ENCODE measurements around the gene NAT16. TPM values are rescaled to one million over a fixed set of nuclear protein-coding genes. Genes with fewer than 3 reads are reported as not detected.

NAT16 gene
- total and polyA plus RNA-seq, 2 of the 13 experiments (the other 11 are each of a cell fraction or from before 2014, with no cell fraction given) = 0.04 TPM; not detected in 1

- no peak for TF ChIP-seq ZNF780A (CRISPR knock-in tag; IDR thresholded peaks at IDR 0.05)
- TF ChIP-seq HNRNPK (IDR thresholded peaks at IDR 0.05; ENCODE audit: low read depth, low read length, poor library complexity, severe bottlenecking) = no peak
- no peak for TF ChIP-seq ZNF142 (CRISPR knock-in tag; IDR thresholded peaks at IDR 0.05)
Observed at GRCh38 chr7:101138213-101138870, 41.8 kb downstream of the NAT16 start (continued).

GRCh38 chr7:101137651-101138212, 42.4 kb downstream of the NAT16 start:
- BruUV-seq (replicated peaks) = TSS peak; percentile 78
- no peak overlapping the region for H3K9ac ChIP-seq (ENCODE audit: insufficient read depth, low read depth, low read length)
- in situ Hi-C loops (cut with HindIII; ENCODE audit: extremely low pct_ligation_motif_present, low pct_unique_long_range_greater_than_20kb) = loop anchor here (5.0 kb wide), 1 partner anchor 40 kb away; no protein-coding TSS in a partner anchor
- no peak for TF ChIP-seq TP53 (CRISPR knock-in tag; conservative IDR thresholded peaks at IDR 0.05)
- TF ChIP-seq SNRNP70 (IDR thresholded peaks at IDR 0.05; ENCODE audit: low read depth, low read length) = no peak
- TF ChIP-seq ZFX (CRISPR knock-in tag; IDR thresholded peaks at IDR 0.05; ENCODE audit: low read depth) = peak; percentile 25; the same call in 1 of the 2 replicates
- TF ChIP-seq, protein P1, sequence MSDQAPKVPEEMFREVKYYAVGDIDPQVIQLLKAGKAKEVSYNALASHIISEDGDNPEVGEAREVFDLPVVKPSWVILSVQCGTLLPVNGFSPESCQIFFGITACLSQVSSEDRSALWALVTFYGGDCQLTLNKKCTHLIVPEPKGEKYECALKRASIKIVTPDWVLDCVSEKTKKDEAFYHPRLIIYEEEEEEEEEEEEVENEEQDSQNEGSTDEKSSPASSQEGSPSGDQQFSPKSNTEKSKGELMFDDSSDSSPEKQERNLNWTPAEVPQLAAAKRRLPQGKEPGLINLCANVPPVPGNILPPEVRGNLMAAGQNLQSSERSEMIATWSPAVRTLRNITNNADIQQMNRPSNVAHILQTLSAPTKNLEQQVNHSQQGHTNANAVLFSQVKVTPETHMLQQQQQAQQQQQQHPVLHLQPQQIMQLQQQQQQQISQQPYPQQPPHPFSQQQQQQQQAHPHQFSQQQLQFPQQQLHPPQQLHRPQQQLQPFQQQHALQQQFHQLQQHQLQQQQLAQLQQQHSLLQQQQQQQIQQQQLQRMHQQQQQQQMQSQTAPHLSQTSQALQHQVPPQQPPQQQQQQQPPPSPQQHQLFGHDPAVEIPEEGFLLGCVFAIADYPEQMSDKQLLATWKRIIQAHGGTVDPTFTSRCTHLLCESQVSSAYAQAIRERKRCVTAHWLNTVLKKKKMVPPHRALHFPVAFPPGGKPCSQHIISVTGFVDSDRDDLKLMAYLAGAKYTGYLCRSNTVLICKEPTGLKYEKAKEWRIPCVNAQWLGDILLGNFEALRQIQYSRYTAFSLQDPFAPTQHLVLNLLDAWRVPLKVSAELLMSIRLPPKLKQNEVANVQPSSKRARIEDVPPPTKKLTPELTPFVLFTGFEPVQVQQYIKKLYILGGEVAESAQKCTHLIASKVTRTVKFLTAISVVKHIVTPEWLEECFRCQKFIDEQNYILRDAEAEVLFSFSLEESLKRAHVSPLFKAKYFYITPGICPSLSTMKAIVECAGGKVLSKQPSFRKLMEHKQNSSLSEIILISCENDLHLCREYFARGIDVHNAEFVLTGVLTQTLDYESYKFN (CRISPR knock-in tag; conservative IDR thresholded peaks at IDR 0.05) = peak; percentile 25; the same call in 1 of the 2 replicates
- no peak for TF ChIP-seq RBAK (CRISPR knock-in tag; IDR thresholded peaks at IDR 0.05)
- TF ChIP-seq ATAD3A (CRISPR knock-in tag; IDR thresholded peaks at IDR 0.05) = no peak
- no peak for TF ChIP-seq ZNF839 (CRISPR knock-in tag; IDR thresholded peaks at IDR 0.05; ENCODE audit: borderline replicate concordance)

More at GRCh38 chr7:101137651-101138212, 42.4 kb downstream of the NAT16 start:
- Histone ChIP-seq H4K20me1 (ENCODE audit: insufficient read depth, low read length) (peaks cover 41% of the 10 kb centered on the region; the same call in 1 of the 2 replicates), H3K27ac (ENCODE audit: extremely low read length, insufficient read depth, low read length) (peak overlapping the region; percentile 30), H3K4me3 (replicated peaks in 1 of 3; ENCODE audit: insufficient read depth in 1 of 3, low read depth in 2 of 3, low read length in 3 of 3) (no peak overlapping the region), H3K9me3 (ENCODE audit: low read length) (no peaks in the 10 kb centered on the region), H3K4me2 (ENCODE audit: low read depth, low read length) (no peak overlapping the region), H3K79me2 (ENCODE audit: insufficient read depth, low read length) (no peaks in the 10 kb centered on the region), H3K36me3 (replicated peaks in 1 of 2; ENCODE audit: control insufficient read depth in 1 of 2, insufficient read depth in 2 of 2, low read length in 2 of 2) (peaks cover 13 to 41% of the 10 kb centered on the region in 2 experiments), H3K27me3 (ENCODE audit: control insufficient read depth in 1 of 2, insufficient read depth in 2 of 2, low read length in 2 of 2) (no peaks in the 10 kb centered on the region), H2AFZ (ENCODE audit: low read length) (no peak overlapping the region), H3K4me1 (ENCODE audit: insufficient read depth, low read length) (peaks cover 26% of the 10 kb centered on the region)
- WGBS (ENCODE audit: low lambda C conversion rate) = 68% methylated on average over 9 of the region's 9 CpGs
- ChIA-PET POLR2A (interaction anchor here (1.6 to 3.8 kb wide), 3 partner anchors 9 to 14 kb away, joined by 4 to 33 read pairs (median 19); partner anchors contain the start of gene SERPINE1), CTCF (ENCODE audit: low intra/inter-chr PET ratio, low total read pairs) (interaction anchor here (0.6 to 3.0 kb wide), 5 partner anchors 11 to 232 kb away, joined by 3 to 40 read pairs (median 5); partner anchors contain the start of gene SERPINE1)
- no peak for FAIRE-seq
- ATAC-seq = peak; percentile 24
- no peak for DNase-seq (ENCODE audit: low spot score)
- intact Hi-C loops (cut with micrococcal nuclease; ENCODE audit: unreplicated experiment) = loop anchor here (1.0 kb wide), 1 partner anchor 42 kb away; no protein-coding TSS in a partner anchor
